Measurements from ENCODE around the gene SLC35G2.

SLC35G2 gene

DNA sequence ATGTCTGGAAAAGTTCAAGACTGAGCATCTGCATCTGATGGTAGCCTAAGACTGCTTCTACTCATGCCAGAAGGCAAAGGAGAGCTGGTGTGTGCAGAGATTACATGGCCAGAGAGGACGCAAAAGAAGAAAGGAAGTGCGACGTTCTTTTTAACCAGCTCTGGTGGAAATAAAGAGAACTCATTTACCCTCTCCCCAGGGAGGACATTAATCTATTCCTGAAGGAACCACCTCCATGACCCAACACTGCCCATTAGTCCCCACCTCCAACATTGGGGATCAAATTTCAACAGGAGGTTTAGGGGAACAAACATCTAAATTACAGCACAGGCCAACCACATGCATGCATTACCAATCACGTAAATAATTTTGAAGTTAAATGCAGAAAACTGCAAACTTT, 41.6 kb downstream of the SLC35G2 start:
- Histone ChIP-seq H4K91ac (ENCODE audit: low read depth, low read length) (no peak overlapping the region), H2BK12ac (ENCODE audit: low read length) (no peak overlapping the region), H3K9me3 (ENCODE audit: insufficient read depth, low read depth, low read length) (no peaks in the 10 kb centered on the region), H2AFZ (ENCODE audit: insufficient read depth, low read length, poor library complexity) (no peak overlapping the region), H3K27ac (ENCODE audit: low read depth, low read length) (no peak overlapping the region), H3K4me2 (ENCODE audit: low read length) (peak overlapping the region; percentile 82), H3K9ac (ENCODE audit: low read length) (no peak overlapping the region), H3K18ac (ENCODE audit: low read length) (no peak overlapping the region), H2BK5ac (ENCODE audit: low read depth, low read length, poor library complexity) (no peak overlapping the region), H3K23ac (ENCODE audit: low read length) (no peak overlapping the region), H4K8ac (ENCODE audit: low read depth, low read length) (no peak overlapping the region), H3K27me3 (ENCODE audit: insufficient read depth, low read length) (no peaks in the 10 kb centered on the region), H3K79me1 (ENCODE audit: low read length) (peaks cover 8% of the 10 kb centered on the region), H4K12ac (ENCODE audit: low read depth, low read length) (no peak overlapping the region), H3K79me2 (ENCODE audit: control insufficient read depth, insufficient read depth, low read length, poor library complexity) (peaks cover 7% of the 10 kb centered on the region), H3K4ac (ENCODE audit: low read depth, low read length) (no peak overlapping the region), H2AK5ac (ENCODE audit: low read length) (no peak overlapping the region), H3K4me1 (ENCODE audit: control insufficient read depth in 1 of 2, insufficient read depth in 2 of 2, low read length in 2 of 2) (no peaks in the 10 kb centered on the region), H3K4me3 (ENCODE audit: low read depth, low read length) (no peak overlapping the region), H3K36me3 (ENCODE audit: control insufficient read depth in 1 of 2, insufficient read depth in 2 of 2, low read length in 2 of 2) (peaks cover 0 to 2% of the 10 kb centered on the region in 2 experiments), H2BK120ac (ENCODE audit: insufficient read depth, low read length, poor library complexity) (no peak overlapping the region), H3K14ac (ENCODE audit: low read length) (no peak overlapping the region)
- DNase-seq, result no peak
- WGBS (ENCODE audit: extremely low coverage, insufficient coverage, insufficient read length), result no CpG with 5 or more reads among the region's 4 CpGs

DNA sequence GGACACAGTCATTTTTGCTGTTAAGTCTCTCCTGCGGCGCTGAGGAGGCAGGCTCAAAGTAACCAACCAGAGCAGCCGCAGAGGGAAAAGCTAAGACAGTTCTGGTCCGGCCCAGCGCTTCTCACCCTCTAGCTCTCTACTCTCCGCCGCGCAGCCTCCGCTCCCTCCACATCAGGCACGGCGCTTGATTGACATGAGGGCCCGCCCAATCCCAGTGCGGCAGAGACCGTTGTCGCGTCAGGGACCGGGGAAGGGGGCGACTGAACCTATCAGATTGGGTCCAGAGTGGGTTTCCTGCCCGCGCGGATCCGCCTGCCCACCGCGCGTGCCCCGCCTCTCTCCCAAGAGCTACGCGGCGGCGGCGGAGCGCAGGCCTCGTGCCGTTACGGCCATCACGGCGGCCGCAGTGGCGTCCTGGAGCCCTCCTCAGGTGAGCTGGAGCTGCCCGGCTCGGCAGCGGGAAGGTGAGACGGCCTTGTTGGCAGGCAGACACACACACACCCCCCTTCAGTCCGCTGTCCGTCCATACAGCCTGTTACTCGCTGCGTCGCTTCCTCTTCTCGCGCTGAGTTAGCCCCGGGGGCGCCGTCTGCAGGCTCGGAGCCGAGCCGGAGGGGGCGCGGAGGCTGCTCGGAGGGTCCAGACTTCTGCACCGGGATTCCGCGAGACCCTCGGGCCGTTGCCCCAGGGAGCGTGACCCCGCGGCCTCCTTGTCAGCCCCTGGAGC, 43.1 kb downstream of the SLC35G2 start, which contains the start of gene NCK1:
Gene NCK1, plus strand, starts transcription at position 319 of the 727 bp plus-strand sequence. CDS start 65,794 bp downstream, outside the sequence.
- H3K27ac ChIP-seq (ENCODE audit: low read depth, low read length), result peak within 1 kb of the TSS; percentile 94
- peak within 1 kb of the TSS; percentile 82 for H3K4me2 ChIP-seq (ENCODE audit: low read length)
- peak within 1 kb of the TSS; percentile 68 for H4K91ac ChIP-seq (ENCODE audit: low read depth, low read length)
- peak within 1 kb of the TSS; percentile 85 for H3K9ac ChIP-seq (ENCODE audit: low read length)
- H3K23ac ChIP-seq (ENCODE audit: low read length), result no peak within 1 kb of the TSS
- H3K79me2 ChIP-seq (ENCODE audit: control insufficient read depth, insufficient read depth, low read length, poor library complexity), result peaks cover 7% of the 10 kb centered on the region
- H3K4me3 ChIP-seq (ENCODE audit: low read depth, low read length), result peak within 1 kb of the TSS; percentile 97
- H3K18ac ChIP-seq (ENCODE audit: low read length), result peak within 1 kb of the TSS; percentile 27
- peak within 1 kb of the TSS; percentile 12 for H2BK120ac ChIP-seq (ENCODE audit: insufficient read depth, low read length, poor library complexity)
- peak within 1 kb of the TSS; percentile 1 for H3K4ac ChIP-seq (ENCODE audit: low read depth, low read length)
- H3K79me1 ChIP-seq (ENCODE audit: low read length), result peaks cover 8% of the 10 kb centered on the region
- H3K9me3 ChIP-seq (ENCODE audit: insufficient read depth, low read depth, low read length), result no peaks in the 10 kb centered on the region
- H3K36me3 ChIP-seq (ENCODE audit: control insufficient read depth in 1 of 2, insufficient read depth in 2 of 2, low read length in 2 of 2), result peaks cover 0 to 2% of the 10 kb centered on the region in 2 experiments
- H3K27me3 ChIP-seq (ENCODE audit: insufficient read depth, low read length), result no peaks in the 10 kb centered on the region
- peak within 1 kb of the TSS; percentile 16 for H2BK5ac ChIP-seq (ENCODE audit: low read depth, low read length, poor library complexity)
- DNase-seq, result peak; percentile 99
- peak within 1 kb of the TSS; percentile 57 for H3K14ac ChIP-seq (ENCODE audit: low read length)
- H2AK5ac ChIP-seq (ENCODE audit: low read length), result no peak within 1 kb of the TSS
- H4K8ac ChIP-seq (ENCODE audit: low read depth, low read length), result peak within 1 kb of the TSS; percentile 59
- H2AFZ ChIP-seq (ENCODE audit: insufficient read depth, low read length, poor library complexity), result peak within 1 kb of the TSS; percentile 48
- WGBS (ENCODE audit: extremely low coverage, insufficient coverage, insufficient read length), result no CpG with 5 or more reads among the region's 67 CpGs
- peak within 1 kb of the TSS; percentile 3 for H4K12ac ChIP-seq (ENCODE audit: low read depth, low read length)
- H2BK12ac ChIP-seq (ENCODE audit: low read length), result no peak within 1 kb of the TSS
- no peaks in the 10 kb centered on the region for H3K4me1 ChIP-seq (ENCODE audit: control insufficient read depth in 1 of 2, insufficient read depth in 2 of 2, low read length in 2 of 2)

DNA sequence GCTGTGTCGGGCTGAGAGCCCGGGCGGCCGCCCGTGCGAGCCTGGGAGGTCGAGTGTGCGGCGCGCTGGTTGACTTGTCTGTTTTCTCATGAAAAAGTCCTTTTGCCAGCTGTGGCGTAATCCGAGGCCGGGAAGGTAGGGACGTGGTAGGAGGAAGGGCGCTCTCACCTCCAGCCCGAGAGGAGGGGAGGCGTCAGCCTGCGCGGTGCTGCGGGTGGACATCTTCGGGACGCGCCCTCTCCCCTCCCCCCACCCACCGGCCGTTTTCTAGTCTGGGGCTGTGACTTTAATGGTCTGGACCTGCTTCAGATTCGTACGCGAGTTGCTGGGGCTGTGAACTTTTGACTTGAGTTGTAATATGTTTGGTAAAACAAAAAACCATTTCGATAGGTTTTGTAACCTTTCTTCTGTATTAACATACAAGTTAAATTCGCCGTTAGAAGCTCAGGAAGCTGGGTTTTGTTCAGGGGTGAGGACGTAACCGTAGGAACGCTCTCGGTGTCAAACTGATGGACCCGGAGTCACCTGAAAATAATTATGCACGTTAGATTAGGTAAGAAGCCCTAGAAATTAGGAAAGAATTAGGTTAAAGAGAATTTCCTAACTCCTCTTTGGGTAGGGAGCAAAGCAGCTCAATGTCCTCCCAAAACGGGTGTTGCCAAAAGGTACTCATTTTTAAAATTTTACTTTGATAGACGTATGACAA, 43.8 kb downstream of the SLC35G2 start:
- H4K12ac ChIP-seq (ENCODE audit: low read depth, low read length), result peak overlapping the region; percentile 3
- peak overlapping the region; percentile 48 for H2AFZ ChIP-seq (ENCODE audit: insufficient read depth, low read length, poor library complexity)
- H2AK5ac ChIP-seq (ENCODE audit: low read length), result no peak overlapping the region
- H3K27ac ChIP-seq (ENCODE audit: low read depth, low read length), result peak overlapping the region; percentile 94
- H3K4me2 ChIP-seq (ENCODE audit: low read length), result peak overlapping the region; percentile 73
- H3K18ac ChIP-seq (ENCODE audit: low read length), result peak overlapping the region; percentile 27
- peak overlapping the region; percentile 1 for H3K4ac ChIP-seq (ENCODE audit: low read depth, low read length)
- H3K4me1 ChIP-seq (ENCODE audit: control insufficient read depth in 1 of 2, insufficient read depth in 2 of 2, low read length in 2 of 2), result no peaks in the 10 kb centered on the region
- peak overlapping the region; percentile 57 for H3K14ac ChIP-seq (ENCODE audit: low read length)
- H3K9ac ChIP-seq (ENCODE audit: low read length), result peak overlapping the region; percentile 85
- no peaks in the 10 kb centered on the region for H3K27me3 ChIP-seq (ENCODE audit: insufficient read depth, low read length)
- H4K8ac ChIP-seq (ENCODE audit: low read depth, low read length), result peak overlapping the region; percentile 59
- WGBS (ENCODE audit: extremely low coverage, insufficient coverage, insufficient read length), result no CpG with 5 or more reads among the region's 39 CpGs
- no peaks in the 10 kb centered on the region for H3K9me3 ChIP-seq (ENCODE audit: insufficient read depth, low read depth, low read length)
- no peak overlapping the region for H3K23ac ChIP-seq (ENCODE audit: low read length)
- H3K36me3 ChIP-seq (ENCODE audit: control insufficient read depth in 1 of 2, insufficient read depth in 2 of 2, low read length in 2 of 2), result peaks cover 0 to 2% of the 10 kb centered on the region in 2 experiments
- no peak overlapping the region for H2BK12ac ChIP-seq (ENCODE audit: low read length)
- peak overlapping the region; percentile 97 for H3K4me3 ChIP-seq (ENCODE audit: low read depth, low read length)
- DNase-seq, result peak; percentile 85 to 88
- peak overlapping the region; percentile 16 for H2BK5ac ChIP-seq (ENCODE audit: low read depth, low read length, poor library complexity)
- H3K79me1 ChIP-seq (ENCODE audit: low read length), result peaks cover 8% of the 10 kb centered on the region
- H4K91ac ChIP-seq (ENCODE audit: low read depth, low read length), result peak overlapping the region; percentile 68
- peak overlapping the region; percentile 12 for H2BK120ac ChIP-seq (ENCODE audit: insufficient read depth, low read length, poor library complexity)
- H3K79me2 ChIP-seq (ENCODE audit: control insufficient read depth, insufficient read depth, low read length, poor library complexity), result peaks cover 7% of the 10 kb centered on the region

DNA sequence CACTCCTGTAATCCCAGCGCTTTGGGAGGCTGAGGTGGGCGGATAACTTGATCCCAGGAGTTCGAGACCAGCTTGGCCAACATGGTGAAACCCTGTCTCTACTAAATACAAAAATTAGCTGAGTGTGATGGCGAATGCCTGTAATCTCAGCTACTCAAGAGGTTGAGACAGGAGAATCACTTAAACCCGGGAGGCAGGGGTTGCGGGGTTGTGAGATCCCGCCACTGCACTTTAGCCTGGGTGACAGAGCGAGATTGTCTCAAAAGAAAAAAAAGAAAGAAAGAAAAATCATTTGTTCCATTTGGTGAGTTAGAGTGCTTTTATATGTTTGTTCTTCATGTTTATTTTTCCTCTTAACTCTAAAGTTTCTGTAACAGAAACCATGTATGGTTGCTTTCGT, 50.4 kb downstream of the SLC35G2 start:
- H4K91ac ChIP-seq (ENCODE audit: low read depth, low read length), result no peak overlapping the region
- no peak overlapping the region for H3K4me2 ChIP-seq (ENCODE audit: low read length)
- H3K18ac ChIP-seq (ENCODE audit: low read length), result no peak overlapping the region
- peak overlapping the region; percentile 28 for H4K8ac ChIP-seq (ENCODE audit: low read depth, low read length)
- H3K79me2 ChIP-seq (ENCODE audit: control insufficient read depth, insufficient read depth, low read length, poor library complexity), result peaks cover 2% of the 10 kb centered on the region
- H3K4me1 ChIP-seq (ENCODE audit: control insufficient read depth in 1 of 2, insufficient read depth in 2 of 2, low read length in 2 of 2), result no peaks in the 10 kb centered on the region
- no CpG with 5 or more reads among the region's 9 CpGs for WGBS (ENCODE audit: extremely low coverage, insufficient coverage, insufficient read length)
- no peaks in the 10 kb centered on the region for H3K27me3 ChIP-seq (ENCODE audit: insufficient read depth, low read length)
- no peak overlapping the region for H2BK5ac ChIP-seq (ENCODE audit: low read depth, low read length, poor library complexity)
- DNase-seq, result no peak
- no peak overlapping the region for H2AFZ ChIP-seq (ENCODE audit: insufficient read depth, low read length, poor library complexity)
- H3K14ac ChIP-seq (ENCODE audit: low read length), result no peak overlapping the region
- H3K9me3 ChIP-seq (ENCODE audit: insufficient read depth, low read depth, low read length), result no peaks in the 10 kb centered on the region
- H3K36me3 ChIP-seq (ENCODE audit: control insufficient read depth in 1 of 2, insufficient read depth in 2 of 2, low read length in 2 of 2), result peaks cover 4% of the 10 kb centered on the region in 2 experiments
- H2BK120ac ChIP-seq (ENCODE audit: insufficient read depth, low read length, poor library complexity), result no peak overlapping the region
- no peaks in the 10 kb centered on the region for H3K79me1 ChIP-seq (ENCODE audit: low read length)
- H4K12ac ChIP-seq (ENCODE audit: low read depth, low read length), result no peak overlapping the region
- H3K23ac ChIP-seq (ENCODE audit: low read length), result no peak overlapping the region
- no peak overlapping the region for H3K4me3 ChIP-seq (ENCODE audit: low read depth, low read length)
- no peak overlapping the region for H3K9ac ChIP-seq (ENCODE audit: low read length)
- H2AK5ac ChIP-seq (ENCODE audit: low read length), result no peak overlapping the region
- H2BK12ac ChIP-seq (ENCODE audit: low read length), result no peak overlapping the region
- H3K27ac ChIP-seq (ENCODE audit: low read depth, low read length), result no peak overlapping the region
- H3K4ac ChIP-seq (ENCODE audit: low read depth, low read length), result peak overlapping the region; percentile 46

Data from trophoblast cell (in vitro differentiated cells and primary cell).